ENCODE data around the gene PCLO.

The PCLO gene

GRCh38 chr7:82959528-82959927, 203.2 kb downstream of the PCLO start:
- CTCF ChIA-PET: no interaction called here
- no peak for TF ChIP-seq ELF4 (IDR thresholded peaks at IDR 0.05)
- TF ChIP-seq FOXA1 (IDR thresholded peaks at IDR 0.05): no peak
- TF ChIP-seq CTBP1 (IDR thresholded peaks at IDR 0.05; ENCODE audit: borderline replicate concordance): no peak
- TF ChIP-seq L3MBTL2 (conservative IDR thresholded peaks at IDR 0.05): no peak
- no peak for TF ChIP-seq SUZ12 (IDR thresholded peaks at IDR 0.05)
- TF ChIP-seq FOXK2 (IDR thresholded peaks at IDR 0.05): no peak
- TF ChIP-seq HDGF (IDR thresholded peaks at IDR 0.05; ENCODE audit: borderline replicate concordance): no peak
- TF ChIP-seq BHLHE40 (IDR thresholded peaks at IDR 0.05; ENCODE audit: borderline replicate concordance): no peak
- no peak for TF ChIP-seq FOXM1 (IDR thresholded peaks at IDR 0.05; ENCODE audit: borderline replicate concordance)
- no peak for TF ChIP-seq NFRKB (IDR thresholded peaks at IDR 0.05)
- no peak for TF ChIP-seq SP1 (IDR thresholded peaks at IDR 0.05)
- no peak for TF ChIP-seq TARDBP (IDR thresholded peaks at IDR 0.05)
- DNase-seq (ENCODE audit: extremely low spot score): no peak
- POLR2A ChIA-PET: no interaction called here

DNA sequence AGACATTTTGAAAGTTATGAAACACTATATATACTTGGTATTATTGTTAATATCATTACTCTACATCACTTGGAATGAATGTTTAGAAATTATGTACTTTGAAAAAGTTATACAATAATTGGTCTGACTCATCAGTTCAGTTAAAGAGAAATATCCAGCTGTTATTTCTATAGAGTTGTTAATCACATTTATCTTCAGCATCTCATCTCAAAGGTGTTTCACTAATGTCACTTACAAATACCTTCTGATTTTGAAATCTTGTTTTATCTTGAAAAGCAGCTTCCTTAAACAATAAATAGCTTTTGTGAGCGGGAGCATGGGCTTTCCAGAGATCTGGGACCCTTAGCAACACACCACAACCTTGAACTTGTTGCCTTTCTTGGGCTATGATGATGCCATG, 205.2 kb downstream of the PCLO start:
- ChIA-PET POLR2A (no interaction called here), CTCF (no interaction called here)
- DNase-seq (ENCODE audit: extremely low spot score): no peak
- TF ChIP-seq PKNOX1 (IDR thresholded peaks at IDR 0.05) (no peak), ELF4 (IDR thresholded peaks at IDR 0.05) (no peak)

DNA sequence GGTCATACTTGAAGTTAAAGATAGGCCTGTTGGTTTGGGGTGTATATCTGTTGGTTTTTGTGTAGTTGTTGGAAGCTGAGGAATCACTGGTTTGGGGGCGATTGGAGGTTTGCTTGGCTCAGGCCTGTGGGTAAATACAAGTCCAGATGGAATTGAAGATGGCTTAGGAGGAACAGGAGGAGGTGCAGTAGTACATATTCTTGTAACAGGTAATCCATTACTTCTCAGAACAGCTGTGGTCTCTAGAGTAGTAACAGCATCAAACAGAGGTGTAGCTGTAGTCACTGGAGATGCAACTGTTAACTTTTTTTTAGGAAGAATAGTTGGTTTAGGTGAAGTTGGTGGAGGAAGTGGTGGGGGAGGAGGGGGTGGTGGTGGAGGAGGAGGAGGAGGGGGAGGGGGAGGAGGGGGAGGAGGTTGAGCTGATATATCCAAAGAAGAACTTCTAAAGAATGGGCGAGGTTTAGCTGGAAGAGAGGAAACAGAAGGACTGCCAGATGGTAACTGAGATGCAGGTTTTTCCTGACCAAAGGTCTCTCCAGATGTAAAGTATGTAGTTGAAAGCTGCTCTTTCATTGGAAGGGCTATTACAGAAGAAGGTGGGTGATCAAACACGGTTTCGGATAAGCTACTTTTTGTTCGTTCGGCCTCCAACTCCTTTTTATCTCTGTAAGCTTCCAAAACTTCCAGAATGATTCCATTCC, 209.2 kb downstream of the PCLO start:
- no peak for TF ChIP-seq HDGF (IDR thresholded peaks at IDR 0.05; ENCODE audit: borderline replicate concordance)
- TF ChIP-seq FOXM1 (IDR thresholded peaks at IDR 0.05; ENCODE audit: borderline replicate concordance): no peak
- no peak for TF ChIP-seq ELF4 (IDR thresholded peaks at IDR 0.05)
- no peak for TF ChIP-seq ARNT (IDR thresholded peaks at IDR 0.05)
- TF ChIP-seq SP1 (IDR thresholded peaks at IDR 0.05): no peak
- no peak for TF ChIP-seq ZNF384 (IDR thresholded peaks at IDR 0.05)
- TF ChIP-seq FOXA1 (IDR thresholded peaks at IDR 0.05): no peak
- TF ChIP-seq LEF1 (IDR thresholded peaks at IDR 0.05; ENCODE audit: borderline replicate concordance): no peak
- TF ChIP-seq CTBP1 (IDR thresholded peaks at IDR 0.05; ENCODE audit: borderline replicate concordance): no peak
- TF ChIP-seq SUZ12 (IDR thresholded peaks at IDR 0.05): no peak
- no peak for TF ChIP-seq NFRKB (IDR thresholded peaks at IDR 0.05)
- TF ChIP-seq PKNOX1 (IDR thresholded peaks at IDR 0.05): no peak
- no peak for TF ChIP-seq TARDBP (IDR thresholded peaks at IDR 0.05)
- TF ChIP-seq L3MBTL2 (conservative IDR thresholded peaks at IDR 0.05): no peak
- no peak for TF ChIP-seq FOXK2 (IDR thresholded peaks at IDR 0.05)
- ChIA-PET POLR2A (no interaction called here), CTCF (no interaction called here)
- no peak for DNase-seq (ENCODE audit: extremely low spot score)

GRCh38 chr7:82950436-82950835, 212.2 kb downstream of the PCLO start:
- TF ChIP-seq ZNF384 (IDR thresholded peaks at IDR 0.05) (no peak), CTBP1 (IDR thresholded peaks at IDR 0.05; ENCODE audit: borderline replicate concordance) (no peak), SP1 (IDR thresholded peaks at IDR 0.05) (no peak), BHLHE40 (IDR thresholded peaks at IDR 0.05; ENCODE audit: borderline replicate concordance) (no peak), FOXK2 (IDR thresholded peaks at IDR 0.05) (no peak), FOXM1 (IDR thresholded peaks at IDR 0.05; ENCODE audit: borderline replicate concordance) (no peak), L3MBTL2 (conservative IDR thresholded peaks at IDR 0.05) (no peak), FOXA1 (IDR thresholded peaks at IDR 0.05) (no peak)
- CTCF ChIA-PET: no interaction called here
- no peak for DNase-seq (ENCODE audit: extremely low spot score)
- POLR2A ChIA-PET: no interaction called here

DNA sequence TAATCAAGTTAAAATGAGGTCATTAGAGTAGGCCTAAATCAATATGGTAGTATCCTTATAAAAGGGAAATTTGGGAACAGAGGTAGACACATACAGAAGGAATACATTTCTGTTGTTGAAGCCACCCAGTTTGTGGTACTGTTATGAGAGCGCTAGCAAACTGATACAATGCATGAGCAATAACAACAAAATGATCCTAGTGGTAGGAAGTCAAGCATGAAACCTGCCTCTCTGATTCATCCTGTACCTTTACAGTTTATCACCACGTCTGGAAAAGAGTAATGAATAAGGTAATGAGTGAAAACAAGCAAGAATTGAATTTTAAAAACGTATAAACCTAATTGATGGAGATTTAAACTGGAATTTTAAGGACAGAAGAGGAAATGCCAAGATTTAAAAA, 217.2 kb downstream of the PCLO start:
- DNase-seq (ENCODE audit: extremely low spot score): no peak
- POLR2A ChIA-PET: no interaction called here
- TF ChIP-seq ZNF384 (IDR thresholded peaks at IDR 0.05) (no peak), FOXA1 (IDR thresholded peaks at IDR 0.05) (no peak), L3MBTL2 (conservative IDR thresholded peaks at IDR 0.05) (no peak), CTBP1 (IDR thresholded peaks at IDR 0.05; ENCODE audit: borderline replicate concordance) (no peak), ELF4 (IDR thresholded peaks at IDR 0.05) (no peak)
- CTCF ChIA-PET: no interaction called here

GRCh38 chr7:82945056-82945455, 217.6 kb downstream of the PCLO start:
- POLR2A ChIA-PET: no interaction called here
- CTCF ChIA-PET: no interaction called here
- TF ChIP-seq CTBP1 (IDR thresholded peaks at IDR 0.05; ENCODE audit: borderline replicate concordance) (no peak), PKNOX1 (IDR thresholded peaks at IDR 0.05) (peak; percentile 57)
- DNase-seq (ENCODE audit: extremely low spot score): no peak

DNA sequence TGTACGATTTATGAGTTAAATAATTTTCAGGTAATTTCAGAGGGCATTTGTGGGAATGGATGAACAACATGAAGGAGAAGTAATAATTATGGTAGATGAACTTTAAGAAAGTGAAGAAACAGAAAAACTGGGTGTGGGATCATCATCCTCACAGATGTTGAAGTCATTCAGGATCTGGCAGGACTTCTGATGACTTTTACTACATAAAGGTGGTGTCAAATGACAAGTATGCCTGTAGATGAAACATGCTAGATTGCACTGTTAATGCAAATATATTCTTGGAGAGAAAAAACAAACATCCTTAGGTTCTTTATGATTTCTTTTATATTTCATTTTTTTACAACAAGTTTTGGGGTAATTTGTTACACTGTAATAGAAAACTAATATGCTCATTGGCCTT, 230.2 kb downstream of the PCLO start:
- no peak for DNase-seq (ENCODE audit: extremely low spot score)
- ChIA-PET POLR2A (no interaction called here), CTCF (no interaction called here)
- no peak for TF ChIP-seq ZNF384 (IDR thresholded peaks at IDR 0.05)
- no peak for TF ChIP-seq L3MBTL2 (conservative IDR thresholded peaks at IDR 0.05)
- TF ChIP-seq BHLHE40 (IDR thresholded peaks at IDR 0.05; ENCODE audit: borderline replicate concordance): no peak
- no peak for TF ChIP-seq FOXM1 (IDR thresholded peaks at IDR 0.05; ENCODE audit: borderline replicate concordance)
- no peak for TF ChIP-seq ELF4 (IDR thresholded peaks at IDR 0.05)
- TF ChIP-seq PKNOX1 (IDR thresholded peaks at IDR 0.05): no peak
- no peak for TF ChIP-seq ARNT (IDR thresholded peaks at IDR 0.05)
